ENCODE measurements around the gene TMPRSS4. TPM values are rescaled to one million over a fixed set of nuclear protein-coding genes. Genes with fewer than 3 reads are reported as not detected.

Gene TMPRSS4
- 7.9 TPM for total RNA-seq
- long read RNA-seq, full-length matches to known transcripts, result 1 of 4 reads
- long read RNA-seq, partial matches to known transcripts, result 2 of 4 reads
- long read RNA-seq, other reads (novel, unspliced or antisense), result 1 of 4 reads

GRCh38 chr11:118076754-118077281, at the start of gene TMPRSS4:
TMPRSS4 (plus strand) TSS chr11:118077078; CDS start chr11:118077303, 225 bp downstream.
- Histone ChIP-seq H3K36me3 (no peaks in the 10 kb centered on the region), H3K4me1 (no peaks in the 10 kb centered on the region), H3K9me3 (no peaks in the 10 kb centered on the region), H3K4me3 (no peak within 1 kb of the TSS), H3K27me3 (ENCODE audit: low read depth) (peaks cover 3% of the 10 kb centered on the region), H3K27ac (no peak within 1 kb of the TSS)
- intact Hi-C loops (cut with DNase I), result no loop called here
- TF ChIP-seq CTCF (IDR thresholded peaks at IDR 0.05), result no peak
- ATAC-seq (peak; percentile 47 to 81), DNase-seq (peak; percentile 60)

- intact Hi-C loops (cut with DNase I), result no loop called here
- DNase-seq, result no peak
- H3K4me1 ChIP-seq, result no peaks in the 10 kb centered on the region
- H3K4me3 ChIP-seq, result no peak overlapping the region
- no peak for TF ChIP-seq CTCF (IDR thresholded peaks at IDR 0.05)
- no peaks in the 10 kb centered on the region for H3K9me3 ChIP-seq
- H3K27ac ChIP-seq, result no peak overlapping the region
- no peaks in the 10 kb centered on the region for H3K27me3 ChIP-seq (ENCODE audit: low read depth)
- ATAC-seq, result no peak
- H3K36me3 ChIP-seq, result no peaks in the 10 kb centered on the region
Measured at GRCh38 chr11:118027694-118028093, 49.2 kb upstream of the TMPRSS4 start.

GRCh38 chr11:118028626-118029025, 48.3 kb upstream of the TMPRSS4 start:
- Histone ChIP-seq H3K27me3 (ENCODE audit: low read depth) (no peaks in the 10 kb centered on the region), H3K4me1 (no peaks in the 10 kb centered on the region), H3K4me3 (no peak overlapping the region), H3K36me3 (no peaks in the 10 kb centered on the region), H3K27ac (no peak overlapping the region), H3K9me3 (no peaks in the 10 kb centered on the region)
- no peak for ATAC-seq
- intact Hi-C loops (cut with DNase I), result no loop called here
- TF ChIP-seq CTCF (IDR thresholded peaks at IDR 0.05), result no peak
- no peak for DNase-seq

- Histone ChIP-seq H3K27ac (no peak overlapping the region), H3K4me3 (no peak overlapping the region), H3K9me3 (no peaks in the 10 kb centered on the region), H3K4me1 (no peaks in the 10 kb centered on the region), H3K36me3 (no peaks in the 10 kb centered on the region), H3K27me3 (ENCODE audit: low read depth) (no peaks in the 10 kb centered on the region)
- DNase-seq, result no peak
- no peak for TF ChIP-seq CTCF (IDR thresholded peaks at IDR 0.05)
- no peak for ATAC-seq
- intact Hi-C loops (cut with DNase I), result no loop called here
Measured at GRCh38 chr11:118033443-118033842, 43.4 kb upstream of the TMPRSS4 start.

- no peak for TF ChIP-seq CTCF (IDR thresholded peaks at IDR 0.05)
- no peak for DNase-seq
- Histone ChIP-seq H3K36me3 (no peaks in the 10 kb centered on the region), H3K4me1 (no peaks in the 10 kb centered on the region), H3K27me3 (ENCODE audit: low read depth) (peaks cover 7% of the 10 kb centered on the region), H3K9me3 (no peaks in the 10 kb centered on the region), H3K4me3 (no peak overlapping the region), H3K27ac (no peak overlapping the region)
- ATAC-seq, result no peak
- intact Hi-C loops (cut with DNase I), result no loop called here
Measured at GRCh38 chr11:118042141-118042540, 34.7 kb upstream of the TMPRSS4 start.
